Ishikawa (cell line): ENCODE measurements around the gene MC1R.

ENCODE experiments used
- CEBPB ChIP-seq: IDR thresholded peaks from 2 replicates; pipeline ENCODE4 v1.6.1; 2012
- CREB1 ChIP-seq: IDR thresholded peaks from 2 replicates; pipeline ENCODE4 v1.6.1; 2012; ENCODE audit warnings: low read depth
- EP300 ChIP-seq: IDR thresholded peaks from 2 replicates; pipeline ENCODE4 v1.6.1; 2012; ENCODE audit warnings: borderline replicate concordance
- FOXM1 ChIP-seq: IDR thresholded peaks from 2 replicates; pipeline ENCODE4 v1.6.1; 2012; ENCODE audit warnings: low read depth, borderline replicate concordance
- MAX ChIP-seq: IDR thresholded peaks from 2 replicates; pipeline ENCODE4 v1.6.1; 2012
- NFIC ChIP-seq: IDR thresholded peaks from 2 replicates; pipeline ENCODE4 v1.6.1; 2012
- RAD21 ChIP-seq: IDR thresholded peaks from 2 replicates; pipeline ENCODE4 v1.6.1; 2012; ENCODE audit warnings: low read depth
- REST ChIP-seq: IDR thresholded peaks from 2 replicates; pipeline ENCODE4 v1.6.1; 2012; ENCODE audit warnings: low read depth, mild to moderate bottlenecking
- TAF1 ChIP-seq: IDR thresholded peaks from 2 replicates; pipeline ENCODE4 v1.6.1; 2012; ENCODE audit warnings: low read depth, mild to moderate bottlenecking
- TCF12 ChIP-seq: IDR thresholded peaks from 2 replicates; pipeline ENCODE4 v1.6.1; 2012; ENCODE audit warnings: low read depth
- TEAD4 ChIP-seq: IDR thresholded peaks from 2 replicates; pipeline ENCODE4 v1.6.1; 2012
- USF1 ChIP-seq: IDR thresholded peaks from 2 replicates; pipeline ENCODE4 v1.6.1; 2012
- YY1 ChIP-seq: IDR thresholded peaks from 2 replicates; pipeline ENCODE4 v1.6.1; 2012; ENCODE audit warnings: low read depth

- TF ChIP-seq USF1 (no peak), MAX (no peak), CEBPB (no peak), TAF1 (no peak), TEAD4 (no peak), REST (no peak), YY1 (no peak), RAD21 (no peak), TCF12 (no peak), NFIC (no peak), EP300 (no peak), FOXM1 (no peak), CREB1 (no peak)
These were observed 12.7 kb downstream of the MC1R start for GRCh38 chr16:89931305-89931896.
